ENCODE data around the gene CFAP299. TPM values are rescaled to one million over a fixed set of nuclear protein-coding genes. Genes with fewer than 3 reads are reported as not detected.

CFAP299 gene
- total RNA-seq, 1 experiment from 2014 or later: not detected

DNA sequence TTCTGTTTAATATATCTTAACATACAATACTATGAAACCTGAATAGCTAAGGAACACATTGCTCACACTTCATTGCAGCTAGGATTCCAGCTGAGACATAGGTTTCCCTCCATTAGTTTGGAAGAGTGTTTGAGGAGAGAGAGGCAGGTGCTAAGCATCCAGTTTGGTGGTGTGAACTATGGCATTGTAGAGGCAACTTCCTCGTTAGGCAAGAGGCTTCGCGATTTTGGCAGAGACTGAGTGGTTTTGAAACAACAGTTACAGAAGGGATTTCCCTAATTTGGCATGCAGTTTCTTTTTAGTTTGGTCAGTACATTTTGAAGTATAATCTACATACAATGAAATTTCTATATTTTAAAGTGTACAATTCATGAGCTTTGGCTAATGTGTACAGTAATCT is 577.9 kb downstream of the CFAP299 start:
- Histone ChIP-seq H3K4me1 (replicated peaks; ENCODE audit: insufficient read depth) (peaks cover 11% of the 10 kb centered on the region), H3K9me2 (ENCODE audit: insufficient read depth) (no peaks in the 10 kb centered on the region), H3K27me3 (ENCODE audit: insufficient read depth, low read depth) (no peaks in the 10 kb centered on the region), H2AFZ (no peak overlapping the region), H3K4me3 (no peak overlapping the region), H3K36me3 (ENCODE audit: low read depth) (no peaks in the 10 kb centered on the region), H3F3A (ENCODE audit: insufficient read depth, low read depth) (no peaks in the 10 kb centered on the region), H3K9me3 (ENCODE audit: insufficient read depth, low read depth) (no peaks in the 10 kb centered on the region), H3K27ac (no peak overlapping the region), H3K79me2 (ENCODE audit: low read depth) (no peaks in the 10 kb centered on the region), H4K20me1 (ENCODE audit: insufficient read depth) (no peaks in the 10 kb centered on the region), H3K4me2 (no peak overlapping the region)
- intact Hi-C loops (cut with micrococcal nuclease; ENCODE audit: unreplicated experiment): no loop called here
- ChIA-PET CTCF (no interaction called here), POLR2A (ENCODE audit: unreplicated experiment) (no interaction called here)
- no TSS peak for BruUV-seq (replicated peaks)
- DNase-seq: no peak
- TF ChIP-seq CTCF (conservative IDR thresholded peaks at IDR 0.05) (no peak), EZH2 (IDR thresholded peaks at IDR 0.05; ENCODE audit: low read depth) (no peak)

DNA sequence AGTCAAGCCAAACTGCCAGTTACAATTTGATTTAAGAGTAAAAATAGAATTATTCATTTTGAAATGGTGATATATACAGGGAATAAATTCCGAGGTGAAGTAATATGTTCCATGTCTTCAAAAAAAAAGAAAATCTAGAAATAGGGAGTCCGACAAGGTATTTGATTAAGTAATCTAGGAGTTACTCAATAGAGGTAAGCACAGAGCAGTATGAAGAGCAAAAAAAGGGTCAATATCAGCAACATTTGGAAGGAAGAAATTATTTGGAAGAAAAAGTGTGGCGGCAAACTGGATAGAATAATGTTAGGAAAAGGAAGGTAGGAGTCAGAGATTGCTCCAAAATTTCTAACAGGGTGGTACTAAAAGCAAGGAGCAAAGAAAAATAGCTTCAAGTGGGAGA is 581.2 kb downstream of the CFAP299 start:
- no peaks in the 10 kb centered on the region for H3F3A ChIP-seq (ENCODE audit: insufficient read depth, low read depth)
- CTCF ChIA-PET: no interaction called here

DNA sequence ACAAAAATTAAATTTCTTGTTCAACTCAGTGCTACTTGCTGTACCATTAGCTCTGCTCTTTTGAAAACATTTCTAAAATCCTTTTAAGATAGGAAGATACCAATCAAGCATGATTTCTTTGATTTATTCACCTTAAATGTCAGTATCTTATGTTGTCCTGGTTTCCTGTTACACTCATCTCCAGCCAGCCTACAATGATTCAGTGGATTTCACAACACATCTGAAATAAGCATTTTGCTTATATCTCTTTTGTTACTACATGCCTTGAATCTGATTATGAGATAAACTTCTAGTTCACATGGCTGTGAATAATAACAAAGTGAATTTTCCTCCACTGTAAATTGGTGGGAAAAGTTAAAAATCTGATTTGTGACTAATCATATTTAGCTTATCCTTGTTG is 582.5 kb downstream of the CFAP299 start:
- H4K20me1 ChIP-seq (ENCODE audit: insufficient read depth): no peaks in the 10 kb centered on the region
- DNase-seq: peak in 1 of 2 experiments; percentile 34
- no peak overlapping the region for H3K4me2 ChIP-seq
- intact Hi-C loops (cut with micrococcal nuclease; ENCODE audit: unreplicated experiment): no loop called here
- H3K79me2 ChIP-seq (ENCODE audit: low read depth): no peaks in the 10 kb centered on the region
- no peaks in the 10 kb centered on the region for H3K9me2 ChIP-seq (ENCODE audit: insufficient read depth)
- TF ChIP-seq EZH2 (IDR thresholded peaks at IDR 0.05; ENCODE audit: low read depth): no peak
- no peak for TF ChIP-seq CTCF (conservative IDR thresholded peaks at IDR 0.05)
- H3K36me3 ChIP-seq (ENCODE audit: low read depth): no peaks in the 10 kb centered on the region
- no peaks in the 10 kb centered on the region for H3F3A ChIP-seq (ENCODE audit: insufficient read depth, low read depth)
- H3K4me3 ChIP-seq: no peak overlapping the region
- BruUV-seq (replicated peaks): no TSS peak
- ChIA-PET POLR2A (ENCODE audit: unreplicated experiment) (no interaction called here), CTCF (no interaction called here)
- no peaks in the 10 kb centered on the region for H3K27me3 ChIP-seq (ENCODE audit: insufficient read depth, low read depth)
- no peak overlapping the region for H3K27ac ChIP-seq
- H2AFZ ChIP-seq: no peak overlapping the region
- H3K4me1 ChIP-seq (replicated peaks; ENCODE audit: insufficient read depth): peaks cover 28% of the 10 kb centered on the region
- no peaks in the 10 kb centered on the region for H3K9me3 ChIP-seq (ENCODE audit: insufficient read depth, low read depth)

More for the DNA sequence above, 581.2 kb downstream of the CFAP299 start:
- TF ChIP-seq CTCF (conservative IDR thresholded peaks at IDR 0.05) (no peak), EZH2 (IDR thresholded peaks at IDR 0.05; ENCODE audit: low read depth) (no peak)
- H3K79me2 ChIP-seq (ENCODE audit: low read depth): no peaks in the 10 kb centered on the region
- no peak for DNase-seq
- H3K27ac ChIP-seq: no peak overlapping the region
- H3K4me2 ChIP-seq: no peak overlapping the region
- no peaks in the 10 kb centered on the region for H3K27me3 ChIP-seq (ENCODE audit: insufficient read depth, low read depth)
- no peaks in the 10 kb centered on the region for H3K9me3 ChIP-seq (ENCODE audit: insufficient read depth, low read depth)
- no peaks in the 10 kb centered on the region for H4K20me1 ChIP-seq (ENCODE audit: insufficient read depth)
- no TSS peak for BruUV-seq (replicated peaks)
- no peak overlapping the region for H3K4me3 ChIP-seq
- intact Hi-C loops (cut with micrococcal nuclease; ENCODE audit: unreplicated experiment): no loop called here
- H3K4me1 ChIP-seq (replicated peaks; ENCODE audit: insufficient read depth): peaks cover 25% of the 10 kb centered on the region
- H2AFZ ChIP-seq: no peak overlapping the region
- POLR2A ChIA-PET (ENCODE audit: unreplicated experiment): no interaction called here
- H3K36me3 ChIP-seq (ENCODE audit: low read depth): no peaks in the 10 kb centered on the region
- H3K9me2 ChIP-seq (ENCODE audit: insufficient read depth): no peaks in the 10 kb centered on the region
